Activated CD8-positive, alpha-beta memory T cell treated with anti-CD3 and anti-CD28 coated beads, Interleukin-2, amount 50 U/mL, for 4 hours (primary cell): ENCODE measurements around the gene ZBTB9.
A peak's percentile ranks its signal among the peaks of the same experiment; 100 is the strongest.

Experiments
- DNase-seq: peaks from one replicate; pipeline ENCODE4 v3.0.0-alpha.2; 2020

ZBTB9 gene

GRCh38 chr6:33454009-33454946 lies at the start of gene ZBTB9:
Gene ZBTB9, plus strand, starts transcription at chr6:33454576. Its CDS starts 525 bp downstream, at chr6:33455101.
- DNase-seq, result peak; percentile 92

- DNase-seq, result no peak
These were observed 49.5 kb upstream of the ZBTB9 start for GRCh38 chr6:33404884-33405283.

GRCh38 chr6:33405386-33405940 lies 48.9 kb upstream of the ZBTB9 start:
- no peak for DNase-seq

GRCh38 chr6:33406126-33406525 lies 48.2 kb upstream of the ZBTB9 start:
- no peak for DNase-seq

- DNase-seq, result no peak
These were observed 47.2 kb upstream of the ZBTB9 start for GRCh38 chr6:33407132-33407718.

- peak; percentile 96 for DNase-seq
These were observed 44.2 kb upstream of the ZBTB9 start for GRCh38 chr6:33410050-33410710.

- peak; percentile 80 for DNase-seq
These were observed 43.4 kb upstream of the ZBTB9 start, which contains the start of gene PHF1 for GRCh38 chr6:33410711-33411631. Gene PHF1, plus strand, starts transcription at chr6:33411014. Its CDS starts 1,250 bp downstream, at chr6:33412264.

- DNase-seq, result no peak
These were observed 42.8 kb upstream of the ZBTB9 start for GRCh38 chr6:33411632-33412005.

- no peak for DNase-seq
These were observed 42.0 kb upstream of the ZBTB9 start for GRCh38 chr6:33412140-33413009.

- no peak for DNase-seq
These were observed 40.9 kb upstream of the ZBTB9 start for GRCh38 chr6:33413241-33414120.

- DNase-seq, result no peak
These were observed 39.6 kb upstream of the ZBTB9 start for GRCh38 chr6:33414592-33415271.

- no peak for DNase-seq
These were observed 38.5 kb upstream of the ZBTB9 start for GRCh38 chr6:33415831-33416230.

- DNase-seq, result no peak
These were observed 37.8 kb upstream of the ZBTB9 start for GRCh38 chr6:33416386-33417127.

- no peak for DNase-seq
These were observed 37.1 kb upstream of the ZBTB9 start for GRCh38 chr6:33417128-33417902.

GRCh38 chr6:33417903-33418689 lies 36.3 kb upstream of the ZBTB9 start, which contains the start of gene CUTA:
Gene CUTA, minus strand, starts transcription at chr6:33418107. Its CDS starts 107 bp downstream, at chr6:33418000.
- peak; percentile 98 for DNase-seq

GRCh38 chr6:33418690-33419291 lies 35.6 kb upstream of the ZBTB9 start:
- DNase-seq, result no peak
